GM18517 (cell line): ENCODE results near the gene GPR18.
"Not testable (repeated sequence)": the region's sequence is repeated elsewhere in the genome, so short reads cannot be mapped to it uniquely, and the experiment has no call there.

Experiments
- ATAC-seq: cut with Tn5 transposase; IDR thresholded peaks from one replicate; pipeline ENCODE4 v1.9.1; 2021; ENCODE audit warnings: mild to moderate bottlenecking, moderate library complexity; ENCODE audit not compliant: unreplicated experiment

The GPR18 gene

DNA sequence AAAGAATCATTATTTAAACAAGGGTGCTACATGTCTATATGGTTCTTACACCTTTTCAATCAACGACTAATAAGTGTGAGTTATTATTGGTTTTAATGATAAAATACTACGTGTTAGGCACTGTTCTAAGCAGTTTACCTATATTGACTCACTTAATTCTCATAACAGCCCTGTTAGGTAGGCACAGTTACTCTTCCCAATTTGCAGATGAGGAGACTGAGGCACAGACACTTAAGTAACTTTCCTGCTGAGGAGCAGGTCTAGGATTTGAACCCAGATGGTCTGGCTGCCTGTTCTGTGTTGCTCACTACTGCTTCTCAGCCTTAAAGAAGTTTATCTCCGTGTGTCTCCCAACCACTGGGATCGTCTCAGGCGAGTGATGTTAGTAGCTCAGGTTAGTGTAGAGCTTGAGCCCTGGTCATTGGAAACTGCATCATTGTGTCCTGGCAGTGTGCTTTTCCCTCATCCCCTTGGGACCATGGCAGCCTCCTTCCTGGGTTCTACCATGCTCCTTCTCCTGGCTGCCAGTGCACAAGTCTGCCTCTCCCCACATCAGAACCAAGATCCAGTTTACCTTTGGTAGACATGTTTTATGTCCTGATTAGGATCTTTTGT is 46.7 kb downstream of the GPR18 start:
- ATAC-seq: no peak

DNA sequence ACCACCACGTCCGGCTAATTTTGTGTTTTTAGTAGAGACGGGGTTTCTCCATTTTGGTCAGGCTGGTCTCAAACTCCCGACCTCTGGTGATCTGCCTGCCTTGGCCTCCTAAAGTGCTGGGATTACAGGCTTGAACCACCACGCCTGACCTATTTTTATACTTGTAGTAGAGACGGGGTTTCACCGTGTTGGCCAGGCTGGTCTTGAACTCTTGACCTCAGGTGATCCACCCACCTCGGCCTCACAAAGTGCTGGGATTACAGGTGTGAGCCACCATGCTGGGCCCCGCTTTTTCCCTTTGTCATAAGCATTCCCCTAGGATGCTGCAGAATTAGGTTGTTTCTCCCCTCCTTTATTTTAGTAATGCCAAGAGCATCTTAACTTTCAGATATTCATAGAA is 47.6 kb downstream of the GPR18 start:
- not testable (repeated sequence) for ATAC-seq

DNA sequence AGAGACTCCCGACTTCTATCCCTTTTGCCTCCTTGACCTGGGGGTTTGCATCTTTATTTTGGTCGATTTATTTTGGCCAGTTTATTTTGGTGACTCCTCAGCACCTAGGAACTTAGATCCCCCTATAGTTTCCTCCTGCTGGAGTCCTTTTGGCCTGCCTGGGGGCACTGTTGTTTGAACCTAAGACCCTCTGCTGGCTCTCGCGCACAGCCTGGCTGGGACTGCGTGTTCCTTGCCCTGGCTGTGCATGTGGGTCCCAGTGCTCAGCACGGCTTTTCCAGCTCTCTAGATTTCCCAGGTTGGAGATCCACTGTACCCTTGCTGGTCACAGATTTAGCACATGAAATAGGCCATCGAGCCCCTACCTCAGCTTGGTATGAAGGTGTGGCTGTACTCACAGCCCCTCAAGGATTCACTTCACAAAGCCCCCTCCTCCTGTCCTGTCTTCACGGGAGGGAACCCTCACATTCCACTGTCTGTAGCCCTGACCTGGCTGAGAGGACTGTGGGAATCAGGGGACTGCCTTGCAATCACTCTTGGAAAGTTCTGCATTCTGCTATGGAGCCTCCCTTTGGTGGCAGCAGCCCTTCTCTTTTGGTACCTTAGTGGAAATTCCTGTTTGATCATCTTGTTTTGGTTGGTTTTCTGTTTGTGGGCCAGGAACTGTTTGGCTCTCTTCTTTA is 49.2 kb downstream of the GPR18 start:
- no peak for ATAC-seq

DNA sequence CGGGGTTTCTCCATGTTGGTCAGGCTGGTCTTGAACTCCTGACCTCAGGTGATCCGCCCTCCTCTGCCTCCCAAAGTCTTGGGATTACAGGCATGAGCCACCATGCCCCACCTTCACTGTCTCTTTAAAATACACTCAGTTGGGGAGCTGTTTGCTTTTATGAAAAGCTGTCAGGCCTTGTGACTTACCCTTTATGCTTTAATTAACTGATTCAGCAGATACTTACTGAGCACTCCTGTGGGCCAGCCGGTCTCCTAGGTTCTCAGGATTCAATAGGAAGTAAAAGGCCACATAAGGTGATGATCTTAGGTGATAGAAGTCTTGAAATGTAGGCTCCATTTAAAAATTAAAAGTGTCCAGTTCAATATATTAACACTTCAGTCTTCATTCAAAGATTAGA is 50.0 kb downstream of the GPR18 start:
- ATAC-seq: no peak

- ATAC-seq: no peak
Observed at GRCh38 chr13:99207511-99207910, 50.7 kb downstream of the GPR18 start.

- ATAC-seq: no peak
Observed at GRCh38 chr13:99206873-99207272, 51.3 kb downstream of the GPR18 start.

DNA sequence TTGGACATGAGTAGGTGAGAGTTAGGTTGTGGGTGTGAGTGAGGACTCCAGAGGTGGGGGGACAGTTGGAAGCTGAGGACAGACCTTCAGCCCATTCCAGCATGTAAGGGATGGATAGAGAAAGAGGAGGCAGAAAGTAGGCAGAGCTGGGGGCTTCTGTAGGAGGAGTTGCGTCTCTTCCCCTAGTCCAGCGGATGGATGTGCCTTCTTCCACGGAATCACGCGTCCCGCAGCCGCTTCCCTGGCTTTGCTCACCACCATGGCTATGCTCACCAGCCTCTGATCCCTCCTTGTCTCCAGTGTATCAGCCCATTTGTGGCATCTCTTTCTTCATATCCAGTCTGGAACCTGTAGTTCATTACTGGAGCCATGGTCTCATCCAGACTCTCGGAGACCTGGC is 52.0 kb downstream of the GPR18 start:
- ATAC-seq: no peak

- ATAC-seq: no peak
Observed at GRCh38 chr13:99205621-99206220, 52.5 kb downstream of the GPR18 start.
